CD1c-positive myeloid dendritic cell (primary cell): ENCODE measurements around the gene LARP4B.
A peak's percentile ranks its signal among the peaks of the same experiment; 100 is the strongest.

Experiments used
- DNase-seq: peaks from one replicate; pipeline ENCODE4 v3.0.0-alpha.2; 2016; ENCODE audit errors: extremely low spot score

LARP4B gene

DNA sequence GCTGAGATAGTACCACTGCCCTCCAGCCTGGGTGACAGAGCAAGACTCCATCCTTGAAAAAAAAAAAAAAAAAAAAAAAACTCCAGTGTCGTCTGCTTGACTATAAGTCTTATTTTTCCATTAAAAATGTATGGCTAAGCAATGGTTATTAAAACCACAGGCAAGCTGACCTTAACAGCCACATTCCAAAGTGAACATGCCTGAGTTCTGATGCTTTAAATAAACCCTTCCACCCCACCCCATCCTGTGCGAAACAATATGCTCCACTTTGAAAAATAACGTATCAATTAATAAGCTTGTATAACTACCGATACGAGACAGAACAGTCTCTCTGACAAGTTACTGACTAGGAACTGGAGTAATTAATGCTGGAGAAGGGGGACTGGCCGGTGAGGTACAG is 63.7 kb downstream of the LARP4B start:
- no peak for DNase-seq

- DNase-seq: no peak
Measured at GRCh38 chr10:866577-866941, 64.9 kb downstream of the LARP4B start.

DNA sequence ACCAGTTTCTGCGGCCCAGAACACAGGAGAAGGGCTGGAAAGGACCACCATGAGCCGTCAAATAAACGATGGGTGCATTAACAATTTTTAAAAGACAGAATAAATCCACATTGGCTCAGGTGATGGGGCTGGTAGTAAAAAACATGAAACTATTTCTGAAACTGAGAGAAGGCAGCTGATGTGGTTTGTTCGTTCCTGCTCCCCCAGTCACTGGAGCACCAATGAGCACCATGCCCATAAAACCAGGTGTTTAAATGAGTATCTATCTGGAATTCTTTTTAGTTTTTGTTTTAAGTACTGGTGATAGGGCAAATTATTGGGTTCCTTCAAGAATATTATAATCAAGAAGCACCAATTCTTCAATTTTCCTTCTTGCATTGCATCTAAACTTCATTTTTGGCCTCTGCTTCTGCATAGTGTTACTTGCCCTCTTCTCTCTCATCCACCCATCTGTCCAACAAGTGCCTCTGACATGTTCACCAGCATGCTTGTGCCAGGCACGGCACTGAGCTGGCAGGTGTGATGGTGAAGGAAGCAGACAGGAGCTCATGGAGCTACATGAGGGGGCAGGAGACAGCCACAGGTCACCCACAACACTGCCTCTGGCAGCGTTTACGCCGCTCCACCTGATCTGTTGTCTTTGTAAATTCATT is 65.5 kb downstream of the LARP4B start:
- no peak for DNase-seq

GRCh38 chr10:865257-865656 is 66.2 kb downstream of the LARP4B start:
- no peak for DNase-seq

- DNase-seq: no peak
Measured at GRCh38 chr10:860519-860918, 71.0 kb downstream of the LARP4B start.

GRCh38 chr10:856416-857157 is 74.9 kb downstream of the LARP4B start:
- no peak for DNase-seq

GRCh38 chr10:855671-856070 is 75.8 kb downstream of the LARP4B start:
- no peak for DNase-seq

- no peak for DNase-seq
Measured at GRCh38 chr10:855079-855478, 76.4 kb downstream of the LARP4B start.

GRCh38 chr10:853017-853416 is 78.5 kb downstream of the LARP4B start:
- DNase-seq: no peak

- no peak for DNase-seq
Measured at GRCh38 chr10:852386-852785, 79.1 kb downstream of the LARP4B start.

GRCh38 chr10:851901-852300 is 79.6 kb downstream of the LARP4B start:
- DNase-seq: peak; percentile 10

- DNase-seq: no peak
Measured at GRCh38 chr10:850093-850492, 81.4 kb downstream of the LARP4B start.

DNA sequence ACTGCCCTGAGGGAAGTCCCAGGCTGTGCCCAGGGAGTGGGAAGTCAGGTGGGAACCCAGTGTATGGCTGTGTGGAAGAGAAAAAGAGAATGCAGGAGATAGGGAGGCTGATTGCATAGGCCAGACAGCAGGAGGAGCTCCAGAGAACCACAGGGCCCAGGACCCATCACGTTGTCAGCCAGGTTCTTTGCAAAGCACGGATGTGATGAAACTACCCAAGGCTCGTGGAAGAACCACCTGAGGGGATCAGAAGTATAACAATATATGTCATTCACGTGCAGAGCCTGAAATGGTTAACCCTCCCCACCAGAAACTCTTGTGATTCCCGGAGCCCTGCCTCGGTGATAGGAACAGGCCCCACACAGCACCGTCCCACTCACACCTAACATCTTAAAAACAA is 83.6 kb downstream of the LARP4B start:
- DNase-seq: no peak

- DNase-seq: no peak
Measured at GRCh38 chr10:846126-846685, 85.3 kb downstream of the LARP4B start.

DNA sequence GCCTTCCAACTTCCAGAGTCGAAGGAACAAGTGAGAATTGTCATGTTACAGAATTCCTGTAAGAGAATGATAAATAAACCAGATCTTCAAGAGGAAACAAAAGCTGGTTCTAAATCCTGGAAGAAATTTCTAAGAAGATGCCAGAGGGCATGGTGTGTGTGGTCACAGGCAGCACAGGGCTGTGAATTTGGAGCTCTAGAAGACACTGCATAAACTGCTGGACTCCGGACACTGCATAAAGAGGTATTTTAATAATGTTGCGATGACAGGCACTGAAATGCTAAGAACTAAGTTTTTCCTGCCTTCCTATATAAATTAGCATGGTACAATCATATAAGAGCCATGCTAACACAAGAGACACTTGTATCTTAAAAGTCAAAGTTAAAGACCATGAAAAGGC is 86.0 kb downstream of the LARP4B start:
- no peak for DNase-seq

GRCh38 chr10:844552-844951 is 87.0 kb downstream of the LARP4B start:
- DNase-seq: no peak

DNA sequence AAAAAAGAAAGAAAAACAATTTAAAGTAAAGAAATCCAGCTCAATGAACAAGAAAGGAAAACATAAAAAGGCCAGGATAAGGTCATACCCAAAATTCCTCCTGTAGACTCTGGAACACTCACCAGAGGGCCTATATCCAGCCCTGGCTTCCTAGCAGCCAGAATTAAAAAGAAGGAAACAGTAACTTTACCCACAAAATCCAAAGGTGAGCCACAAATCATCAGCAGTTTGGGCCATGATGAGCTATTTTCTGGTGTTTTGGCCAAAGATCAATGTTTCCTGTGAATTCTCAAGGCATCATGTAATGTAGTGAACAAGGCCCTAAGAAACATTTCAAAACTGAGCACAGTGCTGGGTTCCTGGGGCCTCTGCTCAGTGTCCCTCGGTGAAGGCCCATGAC is 87.8 kb downstream of the LARP4B start:
- DNase-seq: no peak

- DNase-seq: no peak
Measured at GRCh38 chr10:842795-843194, 88.7 kb downstream of the LARP4B start.

DNA sequence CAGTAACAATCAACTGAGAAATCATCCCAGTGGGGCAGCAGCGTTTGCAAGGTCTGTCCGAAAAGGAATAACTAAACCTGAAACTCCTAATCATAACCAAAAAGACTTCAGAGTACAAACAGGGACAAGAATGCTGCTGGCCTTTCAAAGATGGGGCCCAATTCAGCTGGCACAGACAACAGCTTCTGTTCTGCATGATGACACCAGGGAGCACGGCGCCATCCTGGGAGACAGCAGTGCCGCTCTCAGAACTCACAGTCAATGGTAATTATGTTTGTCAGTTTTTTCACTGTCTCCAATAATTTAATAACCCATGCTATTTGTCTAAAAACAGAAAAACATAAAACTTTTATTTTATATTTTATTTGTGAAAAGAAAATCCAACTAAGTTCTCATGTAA is 90.0 kb downstream of the LARP4B start:
- DNase-seq: no peak

DNA sequence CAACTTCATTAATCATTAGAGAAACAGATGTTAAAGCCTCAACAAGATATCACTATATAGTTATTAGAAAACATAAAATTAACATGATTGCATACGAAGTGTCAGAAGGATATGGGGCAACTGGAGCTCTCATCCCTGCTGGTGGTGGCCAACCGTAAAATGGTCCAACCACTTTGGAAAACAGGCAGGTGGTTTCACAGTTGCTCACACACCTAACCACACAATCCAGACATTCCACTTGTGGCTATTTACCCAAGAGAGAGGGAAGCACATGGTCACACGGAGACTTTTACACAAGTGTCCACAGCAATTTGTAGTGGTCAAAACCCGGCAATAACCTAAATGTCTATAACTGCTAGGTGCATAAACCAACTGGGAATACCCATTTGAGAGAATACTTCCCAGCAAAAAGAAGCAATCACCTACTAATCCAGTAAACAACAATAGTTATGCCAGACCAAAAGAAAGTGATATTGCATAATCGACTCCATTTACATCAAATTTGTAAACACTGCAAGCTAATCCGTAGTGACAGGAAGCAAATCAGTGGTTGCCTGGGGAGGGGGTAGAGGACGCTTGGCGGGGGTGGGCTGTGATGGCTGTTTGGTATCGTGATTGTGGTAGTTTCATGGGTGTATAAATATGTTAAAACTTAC is 91.8 kb downstream of the LARP4B start:
- DNase-seq: no peak

GRCh38 chr10:836782-837181 is 94.7 kb downstream of the LARP4B start:
- no peak for DNase-seq

DNA sequence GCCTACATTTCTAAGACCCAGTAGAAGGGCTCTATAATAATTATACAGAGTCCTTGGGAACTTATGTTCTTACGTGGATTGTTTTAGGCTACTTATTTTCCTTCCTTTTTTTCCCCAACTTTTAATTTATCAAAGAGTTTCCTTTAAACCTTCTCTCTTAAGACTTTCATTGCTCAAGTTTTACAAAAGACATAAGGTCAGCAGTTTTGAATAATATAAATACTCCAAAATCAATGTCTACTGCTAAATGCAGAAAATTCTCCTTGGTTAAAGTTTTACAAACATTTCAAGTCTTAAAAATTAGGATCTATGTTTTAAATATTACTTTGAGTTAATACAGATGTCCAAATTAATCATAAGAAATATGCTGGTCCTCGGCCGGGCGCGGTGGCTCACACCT is 97.0 kb downstream of the LARP4B start:
- DNase-seq: no peak

GRCh38 chr10:829241-829640 is 102.3 kb downstream of the LARP4B start:
- DNase-seq: no peak
